Measurements from ENCODE around the gene ZNF670. TPM values are rescaled to one million over a fixed set of nuclear protein-coding genes. Genes with fewer than 3 reads are reported as not detected.

Gene ZNF670
- total and polyA plus RNA-seq, 7 donors = 0.63 to 1.6 (median 0.88) TPM

GRCh38 chr1:247089616-247090375 lies 11.2 kb upstream of the ZNF670 start:
- intact Hi-C loops (cut with DNase I) = loop anchor here in 1 of 2 donors (10.0 kb wide), 1 partner anchor 155 kb away; the partner anchor contains the start of gene AHCTF1
- no peak overlapping the region for H3K27ac ChIP-seq
- TF ChIP-seq CTCF (IDR thresholded peaks at IDR 0.05) = no peak
- ATAC-seq (no peak), DNase-seq (no peak)
- no peaks in the 10 kb centered on the region for H3K36me3 ChIP-seq (ENCODE audit: insufficient read depth in 1 of 2, low read depth in 1 of 2)
- no peaks in the 10 kb centered on the region for H3K4me1 ChIP-seq
- H3K27me3 ChIP-seq (ENCODE audit: insufficient read depth in 3 of 3, low read length in 2 of 3) = no peaks in the 10 kb centered on the region
- H3K4me3 ChIP-seq = no peak overlapping the region
- H3K9me3 ChIP-seq = no peaks in the 10 kb centered on the region
- WGBS, 3 donors = 41 to 55% (median 47%) methylated on average over 17 of the region's 17 CpGs

GRCh38 chr1:247088967-247089366 lies 10.4 kb upstream of the ZNF670 start:
- no peaks in the 10 kb centered on the region for H3K9me3 ChIP-seq
- H3K4me1 ChIP-seq = no peaks in the 10 kb centered on the region
- DNase-seq = no peak
- no peaks in the 10 kb centered on the region for H3K36me3 ChIP-seq (ENCODE audit: insufficient read depth in 1 of 2, low read depth in 1 of 2)
- no peak overlapping the region for H3K27ac ChIP-seq
- intact Hi-C loops (cut with DNase I) = loop anchor here in 1 of 2 donors (10.0 kb wide), 1 partner anchor 154 kb away; the partner anchor contains the start of gene AHCTF1
- no peaks in the 10 kb centered on the region for H3K27me3 ChIP-seq (ENCODE audit: insufficient read depth in 3 of 3, low read length in 2 of 3)
- ATAC-seq = no peak
- WGBS, 3 donors = 88 to 92% (median 90%) methylated on average over 4 of the region's 4 CpGs
- no peak for TF ChIP-seq CTCF (IDR thresholded peaks at IDR 0.05)
- H3K4me3 ChIP-seq = no peak overlapping the region

- no peak overlapping the region for H3K4me3 ChIP-seq
- no peaks in the 10 kb centered on the region for H3K4me1 ChIP-seq
- DNase-seq (no peak), ATAC-seq (no peak)
- H3K27me3 ChIP-seq (ENCODE audit: insufficient read depth in 3 of 3, low read length in 2 of 3) = no peaks in the 10 kb centered on the region
- intact Hi-C loops (cut with DNase I) = loop anchor here in 1 of 2 donors (10.0 kb wide), 1 partner anchor 152 kb away; the partner anchor contains the start of gene AHCTF1
- no peak for TF ChIP-seq CTCF (IDR thresholded peaks at IDR 0.05)
- H3K27ac ChIP-seq = no peak overlapping the region
- H3K9me3 ChIP-seq = no peaks in the 10 kb centered on the region
- 36 to 67% (median 55%) methylated on average over 1 of the region's 1 CpG for WGBS, 3 donors
- no peaks in the 10 kb centered on the region for H3K36me3 ChIP-seq (ENCODE audit: insufficient read depth in 1 of 2, low read depth in 1 of 2)
Observed at GRCh38 chr1:247087256-247087655, 8.6 kb upstream of the ZNF670 start.

GRCh38 chr1:247085310-247085709 lies 6.7 kb upstream of the ZNF670 start:
- no peaks in the 10 kb centered on the region for H3K36me3 ChIP-seq (ENCODE audit: insufficient read depth in 1 of 2, low read depth in 1 of 2)
- H3K4me3 ChIP-seq = no peak overlapping the region
- no peak overlapping the region for H3K27ac ChIP-seq
- DNase-seq = no peak
- H3K27me3 ChIP-seq (ENCODE audit: insufficient read depth in 3 of 3, low read length in 2 of 3) = no peaks in the 10 kb centered on the region
- no peaks in the 10 kb centered on the region for H3K4me1 ChIP-seq
- no peak for TF ChIP-seq CTCF (IDR thresholded peaks at IDR 0.05)
- no peak for ATAC-seq
- 89 to 98% (median 91%) methylated on average over 8 of the region's 8 CpGs for WGBS, 3 donors
- intact Hi-C loops (cut with DNase I) = loop anchor here in 1 of 2 donors (10.0 kb wide), 1 partner anchor 151 kb away; the partner anchor contains the start of gene AHCTF1
- H3K9me3 ChIP-seq = no peaks in the 10 kb centered on the region
